Muscle layer of colon (tissue), 2 donors: ENCODE data around the gene RAPGEF1.
A peak's percentile ranks its signal among the peaks of the same experiment; 100 is the strongest.

Experiments used
- H3K27ac ChIP-seq: one replicate; pipeline ENCODE4 v1.7.0; 2013; ENCODE audit warnings: low read depth, mild to moderate bottlenecking, low read length, moderate library complexity
- H3K27me3 ChIP-seq, 2 donors: one replicate each; pipeline ENCODE4 v1.7.0; 2013; ENCODE audit warnings: low read length in 2 of 2, mild to moderate bottlenecking in 2 of 2; ENCODE audit not compliant: insufficient read depth in 2 of 2, control insufficient read depth in 1 of 2
- H3K36me3 ChIP-seq: one replicate; pipeline ENCODE4 v1.7.0; 2013; ENCODE audit warnings: mild to moderate bottlenecking, low read length; ENCODE audit not compliant: insufficient read depth
- H3K4me1 ChIP-seq: one replicate; pipeline ENCODE4 v1.7.0; 2013; ENCODE audit warnings: mild to moderate bottlenecking, low read length; ENCODE audit not compliant: insufficient read depth
- H3K4me3 ChIP-seq, 2 donors: one replicate each; pipeline ENCODE4 v1.7.0; 2013; ENCODE audit warnings: low read length in 2 of 2, low read depth in 1 of 2, mild to moderate bottlenecking in 1 of 2, moderate library complexity in 1 of 2
- H3K9ac ChIP-seq: one replicate; pipeline ENCODE4 v1.7.0; 2013; ENCODE audit warnings: low read length
- H3K9me3 ChIP-seq: one replicate; pipeline ENCODE4 v1.7.0; 2013; ENCODE audit warnings: mild to moderate bottlenecking, low read length
- donor health status: abdominal sarcoma.
- donor health status: Adenocarcinoma of cecum.

Gene RAPGEF1

DNA sequence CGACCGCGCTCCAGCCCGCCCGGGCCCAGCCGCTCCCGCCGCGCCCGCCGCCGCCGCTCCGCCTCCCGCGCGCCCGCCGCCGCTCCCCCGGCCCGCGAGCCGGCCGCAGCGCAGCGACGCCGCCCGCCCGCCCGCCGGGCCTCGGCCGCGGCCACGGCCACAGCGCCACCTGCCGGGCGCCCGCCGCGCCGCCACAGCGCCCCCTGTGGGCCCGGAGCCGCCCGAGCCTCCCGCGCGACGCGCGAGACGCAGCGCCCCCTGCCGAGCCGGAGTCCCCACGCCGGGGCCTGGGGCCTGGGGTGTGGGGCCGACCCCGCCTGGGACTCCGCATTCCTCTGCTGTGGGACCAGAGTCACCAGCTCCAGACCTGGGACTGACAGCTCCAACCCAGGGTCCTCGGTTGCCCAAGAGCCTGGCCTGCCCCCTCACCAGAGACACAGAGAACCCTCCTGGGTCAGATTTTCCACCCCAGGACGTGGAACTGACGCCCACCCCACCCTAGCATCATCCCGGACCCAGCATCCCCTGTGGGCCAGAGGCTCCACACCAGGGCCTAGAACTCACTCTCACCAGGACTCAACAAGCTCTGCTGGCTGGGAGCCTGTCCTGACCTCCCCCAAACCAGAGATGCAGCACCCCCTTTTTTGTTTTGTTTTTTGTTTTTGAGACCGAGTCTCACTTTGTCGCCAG lies at the start of gene RAPGEF1:
Gene RAPGEF1, minus strand, starts transcription at position 118 of the 690 bp plus-strand sequence. CDS start 246 bp downstream, outside the sequence.
- Histone ChIP-seq H3K27ac (peak within 1 kb of the TSS; percentile 66), H3K9ac (peak within 1 kb of the TSS; percentile 61), H3K4me3 (peak within 1 kb of the TSS; percentile 44 to 91), H3K36me3 (no peaks in the 10 kb centered on the region), H3K27me3 (no peaks in the 10 kb centered on the region), H3K4me1 (peaks cover 25% of the 10 kb centered on the region), H3K9me3 (no peaks in the 10 kb centered on the region)

DNA sequence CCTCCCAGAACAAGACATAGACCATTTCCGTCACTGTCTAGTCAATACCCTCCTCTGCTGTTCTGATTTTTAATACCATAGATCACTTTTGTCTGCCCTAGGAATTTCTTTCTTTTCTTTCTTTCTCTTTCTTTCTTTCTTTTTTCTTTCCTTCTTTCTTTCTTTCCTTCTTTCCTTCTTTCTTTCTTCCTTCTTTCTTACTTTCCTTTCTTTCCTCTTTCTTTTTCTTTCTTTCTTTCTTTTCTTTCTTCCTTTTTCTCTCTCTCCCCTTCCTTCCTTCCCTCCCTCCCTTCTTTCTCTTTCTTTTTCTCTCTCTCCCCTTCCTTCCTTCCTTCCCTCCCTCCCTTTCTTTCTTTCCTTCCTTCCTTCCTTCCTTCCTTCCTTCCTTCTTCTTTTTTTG lies 49.0 kb upstream of the RAPGEF1 start:
- Histone ChIP-seq H3K4me1 (no peaks in the 10 kb centered on the region), H3K27me3 (peaks cover 0 to 5% of the 10 kb centered on the region in 2 donors), H3K36me3 (no peaks in the 10 kb centered on the region), H3K9ac (no peak overlapping the region), H3K9me3 (no peaks in the 10 kb centered on the region), H3K27ac (no peak overlapping the region), H3K4me3 (no peak overlapping the region)

- Histone ChIP-seq H3K9ac (no peak overlapping the region), H3K36me3 (no peaks in the 10 kb centered on the region), H3K4me1 (no peaks in the 10 kb centered on the region), H3K4me3 (no peak overlapping the region), H3K27ac (no peak overlapping the region), H3K27me3 (no peaks in the 10 kb centered on the region), H3K9me3 (no peaks in the 10 kb centered on the region)
These were observed 48.0 kb upstream of the RAPGEF1 start for GRCh38 chr9:131787838-131788237.

DNA sequence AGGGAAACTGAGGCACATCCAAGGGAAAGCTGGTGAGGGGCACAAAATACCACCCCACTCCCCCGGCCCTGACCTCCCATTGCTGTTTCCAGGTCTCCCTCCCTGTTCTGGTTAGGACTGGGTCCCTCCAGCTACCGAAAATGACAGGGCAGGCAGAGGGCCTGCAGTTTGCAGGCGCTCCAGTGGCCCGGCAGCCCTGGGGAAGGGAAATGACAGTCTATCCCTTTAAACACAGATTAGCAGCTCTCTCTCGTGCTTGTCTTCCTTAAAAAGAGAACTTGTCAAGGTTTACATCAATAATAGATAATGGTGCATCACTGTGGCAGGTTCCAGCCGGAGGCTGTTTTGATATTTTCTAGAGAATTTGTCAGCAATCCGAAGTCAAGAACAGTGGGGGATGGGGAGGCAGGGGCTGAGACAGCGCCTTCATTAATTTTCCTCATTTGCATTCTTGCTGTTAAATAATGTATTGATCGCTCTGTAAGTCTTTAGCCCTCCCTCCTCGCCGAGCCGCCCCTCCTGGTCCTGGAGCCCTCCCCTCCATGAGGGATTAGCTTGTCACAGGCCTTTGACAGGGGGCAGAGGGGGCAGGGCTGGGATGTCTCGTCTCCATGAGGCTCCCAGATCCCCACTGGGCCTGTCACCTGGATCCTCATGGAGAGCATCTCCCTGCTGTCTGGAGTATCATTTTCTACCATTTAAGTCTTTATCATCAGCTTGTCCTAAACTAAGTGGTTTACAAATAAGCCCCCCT lies 45.0 kb upstream of the RAPGEF1 start:
- Histone ChIP-seq H3K27me3 (no peaks in the 10 kb centered on the region), H3K9me3 (no peaks in the 10 kb centered on the region), H3K9ac (no peak overlapping the region), H3K4me3 (no peak overlapping the region), H3K27ac (no peak overlapping the region), H3K36me3 (no peaks in the 10 kb centered on the region), H3K4me1 (no peaks in the 10 kb centered on the region)

GRCh38 chr9:131781069-131781468 lies 41.2 kb upstream of the RAPGEF1 start:
- Histone ChIP-seq H3K4me3 (no peak overlapping the region), H3K36me3 (no peaks in the 10 kb centered on the region), H3K4me1 (no peaks in the 10 kb centered on the region), H3K27ac (no peak overlapping the region), H3K27me3 (no peaks in the 10 kb centered on the region), H3K9ac (no peak overlapping the region), H3K9me3 (no peaks in the 10 kb centered on the region)

- Histone ChIP-seq H3K36me3 (no peaks in the 10 kb centered on the region), H3K4me3 (no peak overlapping the region), H3K27ac (no peak overlapping the region), H3K9me3 (no peaks in the 10 kb centered on the region), H3K27me3 (peaks cover 0 to 5% of the 10 kb centered on the region in 2 donors), H3K9ac (no peak overlapping the region), H3K4me1 (no peaks in the 10 kb centered on the region)
These were observed 36.6 kb upstream of the RAPGEF1 start for GRCh38 chr9:131776473-131776872.

- H3K9ac ChIP-seq, result no peak overlapping the region
- H3K4me3 ChIP-seq, result no peak overlapping the region
- no peaks in the 10 kb centered on the region for H3K4me1 ChIP-seq
- no peaks in the 10 kb centered on the region for H3K9me3 ChIP-seq
- peaks cover 0 to 5% of the 10 kb centered on the region in 2 donors for H3K27me3 ChIP-seq
- no peak overlapping the region for H3K27ac ChIP-seq
- H3K36me3 ChIP-seq, result no peaks in the 10 kb centered on the region
These were observed 36.2 kb upstream of the RAPGEF1 start for GRCh38 chr9:131776036-131776435.

DNA sequence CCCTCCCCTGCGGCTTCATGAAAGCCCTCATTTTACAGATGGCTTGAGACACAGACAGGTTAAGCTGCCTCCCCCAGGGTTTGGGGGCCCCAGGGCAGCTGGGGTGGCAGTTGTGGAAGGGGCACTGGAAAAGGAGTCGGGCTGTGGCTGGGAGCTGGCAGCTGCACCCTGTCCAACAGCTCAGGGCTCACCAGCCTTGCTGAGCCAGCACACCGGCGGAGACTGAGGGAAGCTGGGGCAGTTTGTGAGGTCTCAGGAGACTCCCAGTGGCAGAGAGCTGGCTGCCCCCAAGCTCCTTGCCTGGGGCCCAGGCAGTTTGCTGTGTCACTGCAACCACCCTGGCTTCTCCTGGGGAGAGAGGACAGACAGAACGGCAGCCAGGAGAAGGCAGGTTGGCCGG lies 34.8 kb upstream of the RAPGEF1 start:
- Histone ChIP-seq H3K27ac (no peak overlapping the region), H3K4me1 (no peaks in the 10 kb centered on the region), H3K9ac (no peak overlapping the region), H3K9me3 (no peaks in the 10 kb centered on the region), H3K27me3 (peaks cover 0 to 5% of the 10 kb centered on the region in 2 donors), H3K36me3 (no peaks in the 10 kb centered on the region), H3K4me3 (no peak overlapping the region)

- H3K4me3 ChIP-seq, result no peak overlapping the region
These were observed 34.1 kb upstream of the RAPGEF1 start for GRCh38 chr9:131773911-131774379.

GRCh38 chr9:131772940-131773339 lies 33.1 kb upstream of the RAPGEF1 start:
- no peaks in the 10 kb centered on the region for H3K4me1 ChIP-seq

More at GRCh38 chr9:131773911-131774379, 34.1 kb upstream of the RAPGEF1 start:
- Histone ChIP-seq H3K9ac (no peak overlapping the region), H3K27ac (no peak overlapping the region), H3K4me1 (no peaks in the 10 kb centered on the region), H3K9me3 (no peaks in the 10 kb centered on the region), H3K36me3 (no peaks in the 10 kb centered on the region), H3K27me3 (peaks cover 0 to 5% of the 10 kb centered on the region in 2 donors)

DNA sequence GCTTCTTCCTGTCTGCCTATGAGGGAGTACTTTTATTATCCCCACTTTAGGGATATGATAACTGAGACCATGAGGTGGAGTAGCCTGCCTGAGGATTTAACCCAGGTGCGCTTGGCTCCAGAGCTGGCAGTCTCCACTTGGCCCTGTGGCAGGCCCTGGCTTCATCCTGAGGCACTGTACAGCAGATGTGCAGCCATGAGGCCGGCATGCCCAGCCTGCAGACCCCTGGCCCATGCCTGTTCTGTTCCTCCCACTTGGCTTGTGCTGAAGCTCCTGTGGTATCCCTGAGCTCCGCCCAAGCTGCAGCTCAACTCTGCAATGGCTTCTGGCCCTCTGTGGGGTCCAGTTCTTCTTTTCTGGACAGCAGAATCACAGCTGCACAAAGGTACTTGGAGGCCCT lies 31.8 kb upstream of the RAPGEF1 start:
- H3K9ac ChIP-seq, result no peak overlapping the region
- peaks cover 0 to 5% of the 10 kb centered on the region in 2 donors for H3K27me3 ChIP-seq
- H3K4me3 ChIP-seq, result no peak overlapping the region
- H3K9me3 ChIP-seq, result no peaks in the 10 kb centered on the region
- no peaks in the 10 kb centered on the region for H3K36me3 ChIP-seq
- no peak overlapping the region for H3K27ac ChIP-seq
- H3K4me1 ChIP-seq, result no peaks in the 10 kb centered on the region

More at GRCh38 chr9:131772940-131773339, 33.1 kb upstream of the RAPGEF1 start:
- peaks cover 0 to 5% of the 10 kb centered on the region in 2 donors for H3K27me3 ChIP-seq
- no peaks in the 10 kb centered on the region for H3K36me3 ChIP-seq
- H3K27ac ChIP-seq, result no peak overlapping the region
- H3K4me3 ChIP-seq, result no peak overlapping the region
- no peaks in the 10 kb centered on the region for H3K9me3 ChIP-seq
- no peak overlapping the region for H3K9ac ChIP-seq
